Heart right ventricle (tissue), 16 donors: ENCODE data around the gene AOAH. TPM values are rescaled to one million over a fixed set of nuclear protein-coding genes. Genes with fewer than 3 reads are reported as not detected.
"Not testable (repeated sequence)": the region's sequence is repeated elsewhere in the genome, so short reads cannot be mapped to it uniquely, and the experiment has no call there.

Experiments used
- ATAC-seq, 8 donors: fragments of 200-7000 bp; cut with Tn5 transposase; one replicate each; pipeline ENCODE4 v1.9.1; 2020; ENCODE audit warnings: mild to moderate bottlenecking in 8 of 8, moderate library complexity in 8 of 8, moderate number of reproducible peaks in 1 of 8
- DNase-seq, 2 donors: peaks; one replicate each; pipeline ENCODE4 v3.0.0-alpha.2; 2020
- H3K27ac ChIP-seq, 10 donors: fragments of 200-600 bp; sonication (generic) in 2 of 10; one replicate each; pipeline versions ENCODE4 v1.5.0 to v1.8.0; 2020 to 2022; ENCODE audit warnings: mild to moderate bottlenecking in 3 of 10
- H3K27me3 ChIP-seq, 7 donors: fragments of 200-600 bp; one replicate each; pipeline ENCODE4 v1.8.0; 2021 to 2022; ENCODE audit warnings: mild to moderate bottlenecking in 2 of 7
- H3K36me3 ChIP-seq, 9 donors: fragments of 200-600 bp; sonication (generic) in 1 of 9; one replicate each; pipeline versions ENCODE4 v1.5.0 to v1.8.0; 2020 to 2022; ENCODE audit warnings: mild to moderate bottlenecking in 2 of 9
- H3K4me1 ChIP-seq, 9 donors: fragments of 200-600 bp; sonication (generic) in 1 of 9; one replicate each; pipeline versions ENCODE4 v1.5.0 to v1.8.0; 2020 to 2022; ENCODE audit warnings: mild to moderate bottlenecking in 4 of 9
- H3K4me3 ChIP-seq, 10 donors: fragments of 200-600 bp; sonication (generic) in 2 of 10; one replicate each; pipeline versions ENCODE4 v1.5.0 to v1.8.0; 2020 to 2022; ENCODE audit warnings: mild to moderate bottlenecking in 7 of 10, moderate library complexity in 2 of 10
- H3K9me3 ChIP-seq, 11 donors: fragments of 200-600 bp in 10 of 11; sonication (generic) in 2 of 11; one replicate each; pipeline versions ENCODE4 v1.5.0 to v1.8.0; 2013 to 2022; ENCODE audit warnings: mild to moderate bottlenecking in 2 of 11, control low read depth in 1 of 11, moderate library complexity in 1 of 11
- WGBS, 2 donors: extraction: QIAGEN DNeasy Blood & Tissue Kit; methylation state at CpG; one replicate each; pipeline ENCODE4 v1.1.7; 2013; ENCODE audit warnings: inconsistent platforms in 1 of 2; 5-methylcytosine and 5-hydroxymethylcytosine counted together
- intact Hi-C, 10 donors: fragments of 100-400 bp; cut with DNase I; formaldehyde crosslinking; loops; one replicate each; pipeline versions ENCODE4 v1.11.1 to v1.14.2; 2022
- polyA plus RNA-seq, 2 donors: library from polyadenylated mRNA; stranded (reverse); fragments of 200-250 nt; gene quantifications; one replicate each; pipeline ENCODE4 v1.2.3, GENCODE V29; 2013
- total RNA-seq, 10 donors: library from RNA; stranded (reverse); fragmentation: NEBNext Ultra II Directional in 3 of 10; extraction: Animal tissue kit (Norgen Biotek cat#: 25700) in 3 of 10; gene quantifications; one replicate each; pipeline versions ENCODE4 v1.2.1 to v1.2.4, GENCODE V29; 2021 to 2023
- TF ChIP-seq, protein P1 (sequence below), 9 donors: fragments of 200-600 bp; sonication (generic) in 2 of 9; IDR thresholded peaks; one replicate each; pipeline versions ENCODE4 v1.5.0 to v1.8.0; 2021 to 2022; ENCODE audit warnings: antibody characterized with exemption in 9 of 9, mild to moderate bottlenecking in 5 of 9, moderate library complexity in 1 of 9
- donor health status: Arrhythmogenic right ventricular cardiomyopathy.
- donor health status: ischemic (EF 13 %, LVEDD 7.1; RV severe dilation, severe dysfunction).
- donor health status: healthy with polysubstance abuse.
- donor health status: DM: no; HTN: yes; CAD: no.
- donor health status: DM: no; HTN: no; CAD: no.
- donor health status: ischemic (EF 25% LVEDD 6.9; RV normal size, moderate dysfunction).
- donor health status: ischemic (EF 25% LVEDD 5.7; RV mildly dilated, moderate dysfunction).
- donor health status: healthy.
- donor health status: DM: yes; HTN: yes; CAD: no.
- donor health status: Ischemic cardiomyopathy.
- donor health status: ischemic (EF 35%, LVEDD 5.7; RV mildly dilated, moderate dysfunction).
- donor health status: nonischemic (EF 11% LVEDD 7.7; RV severe dilation, severe dysfunction).
- donor health status: DM: yes; HTN: yes; CAD: no.
- donor health status: PGD.
- donor health status: ischemic (EF 29% LVEDD 5.4; RV normal size, mild dysfunction).
- donor health status: nonischemic (EF 23%, LVEDD 6.1; RV moderate dilation, normal function).

The AOAH gene
- total and polyA plus RNA-seq, 12 donors = 0.70 to 19.5 (median 1.6) TPM

DNA sequence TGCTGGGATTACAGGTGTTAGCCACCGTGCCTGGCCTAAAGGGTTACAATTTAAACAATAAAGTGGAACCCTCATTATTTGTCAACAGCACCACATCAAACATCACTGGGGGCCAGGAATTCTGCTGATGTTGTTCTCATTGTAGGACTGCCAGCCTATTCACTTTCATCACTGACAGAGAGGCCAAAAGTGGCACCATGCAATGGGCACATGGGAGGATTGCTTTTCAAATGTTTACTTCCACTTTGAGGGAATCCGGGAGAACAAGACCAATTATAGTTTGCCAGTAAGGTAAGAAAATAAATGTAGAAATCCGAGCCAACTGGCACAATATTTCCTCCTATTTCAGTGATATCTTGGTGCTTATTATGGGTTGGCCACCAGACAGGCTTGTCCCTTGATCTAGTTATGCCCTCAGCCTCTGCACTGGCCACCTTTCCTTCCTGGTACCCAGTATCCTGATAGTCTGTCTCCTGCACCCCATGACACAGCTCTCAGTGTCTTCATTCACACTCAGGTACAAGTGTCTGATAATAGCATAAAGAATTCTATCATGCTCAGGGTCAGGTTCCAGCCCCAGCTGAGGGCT is 252.1 kb downstream of the AOAH start:
- Histone ChIP-seq H3K9me3 (peaks cover 0 to 5% (median 0%) of the 10 kb centered on the region in 11 donors), H3K36me3 (no peaks in the 10 kb centered on the region), H3K27me3 (no peaks in the 10 kb centered on the region), H3K4me1 (peaks cover 0 to 6% (median 0%) of the 10 kb centered on the region in 9 donors), H3K27ac (no peak overlapping the region), H3K4me3 (no peak overlapping the region)
- ATAC-seq = no peak
- WGBS, 2 donors = 86 to 88% methylated on average over 3 of the region's 3 CpGs
- intact Hi-C loops = loop anchor here in 1 of 10 donors (5.0 kb wide), 1 partner anchor 710 kb away; no protein-coding TSS in a partner anchor
- no peak for DNase-seq
- TF ChIP-seq, protein P1, sequence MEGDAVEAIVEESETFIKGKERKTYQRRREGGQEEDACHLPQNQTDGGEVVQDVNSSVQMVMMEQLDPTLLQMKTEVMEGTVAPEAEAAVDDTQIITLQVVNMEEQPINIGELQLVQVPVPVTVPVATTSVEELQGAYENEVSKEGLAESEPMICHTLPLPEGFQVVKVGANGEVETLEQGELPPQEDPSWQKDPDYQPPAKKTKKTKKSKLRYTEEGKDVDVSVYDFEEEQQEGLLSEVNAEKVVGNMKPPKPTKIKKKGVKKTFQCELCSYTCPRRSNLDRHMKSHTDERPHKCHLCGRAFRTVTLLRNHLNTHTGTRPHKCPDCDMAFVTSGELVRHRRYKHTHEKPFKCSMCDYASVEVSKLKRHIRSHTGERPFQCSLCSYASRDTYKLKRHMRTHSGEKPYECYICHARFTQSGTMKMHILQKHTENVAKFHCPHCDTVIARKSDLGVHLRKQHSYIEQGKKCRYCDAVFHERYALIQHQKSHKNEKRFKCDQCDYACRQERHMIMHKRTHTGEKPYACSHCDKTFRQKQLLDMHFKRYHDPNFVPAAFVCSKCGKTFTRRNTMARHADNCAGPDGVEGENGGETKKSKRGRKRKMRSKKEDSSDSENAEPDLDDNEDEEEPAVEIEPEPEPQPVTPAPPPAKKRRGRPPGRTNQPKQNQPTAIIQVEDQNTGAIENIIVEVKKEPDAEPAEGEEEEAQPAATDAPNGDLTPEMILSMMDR (IDR thresholded peaks at IDR 0.05) = no peak

DNA sequence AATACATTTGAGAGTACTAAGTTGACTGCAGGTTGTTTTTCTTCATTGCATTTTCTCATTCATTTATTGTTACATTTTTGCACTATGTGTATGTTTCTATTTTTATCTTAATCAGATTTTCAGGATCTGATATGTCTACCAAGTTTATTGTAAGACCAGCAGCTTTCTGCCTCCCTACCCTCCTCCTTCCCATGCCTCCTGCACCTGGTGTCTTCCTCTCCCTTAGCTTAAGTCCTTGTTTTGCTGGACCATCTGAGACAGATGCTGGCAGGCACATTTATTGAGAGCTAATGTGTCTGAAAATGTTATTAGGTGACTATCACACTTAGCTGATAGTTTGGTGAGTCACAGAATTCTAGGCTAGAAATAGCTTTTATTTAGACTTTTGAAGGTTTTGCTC is 255.1 kb downstream of the AOAH start:
- Histone ChIP-seq H3K9me3 (peaks cover 0 to 11% (median 0%) of the 10 kb centered on the region in 11 donors), H3K4me3 (no peak overlapping the region), H3K27me3 (no peaks in the 10 kb centered on the region), H3K27ac (no peak overlapping the region), H3K36me3 (no peaks in the 10 kb centered on the region), H3K4me1 (peaks cover 0 to 5% (median 0%) of the 10 kb centered on the region in 9 donors)
- intact Hi-C loops = no loop called here
- ATAC-seq = no peak
- TF ChIP-seq, protein P1 (IDR thresholded peaks at IDR 0.05) = no peak
- DNase-seq = no peak

DNA sequence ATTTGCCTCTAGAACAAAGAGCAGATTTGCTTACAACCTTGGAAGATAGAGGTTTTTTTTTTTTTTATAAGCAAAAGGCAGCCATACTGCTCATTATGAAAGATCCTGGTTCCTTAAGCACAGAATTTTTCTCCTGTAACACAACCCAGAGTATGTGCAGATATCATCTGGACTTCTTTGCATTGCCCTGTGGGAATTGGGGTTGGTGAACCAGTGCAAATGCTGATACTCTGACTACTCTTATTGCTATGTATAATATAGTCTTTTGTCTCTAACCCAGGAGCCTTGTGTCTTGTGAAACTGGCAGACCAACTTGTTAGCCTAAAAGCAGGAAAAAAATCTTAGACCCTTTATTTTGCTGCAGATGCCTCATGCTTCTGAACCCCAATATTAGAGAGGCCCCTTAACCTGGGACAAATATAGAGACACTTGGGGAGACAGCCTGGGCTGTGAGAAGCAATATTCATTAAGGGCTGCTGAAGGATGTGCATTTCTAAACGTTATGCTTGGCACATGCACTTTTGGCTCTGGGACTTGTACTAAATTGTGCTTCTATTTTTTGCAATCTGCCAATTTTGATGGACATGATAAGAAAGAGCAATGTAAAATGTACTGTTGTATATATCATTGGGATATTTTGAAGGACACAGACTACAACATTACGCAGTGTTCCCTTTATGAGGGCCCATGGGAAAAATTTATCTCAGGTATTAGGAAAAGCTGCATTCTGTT is 255.8 kb downstream of the AOAH start:
- Histone ChIP-seq H3K27me3 (no peaks in the 10 kb centered on the region), H3K4me1 (no peaks in the 10 kb centered on the region), H3K36me3 (no peaks in the 10 kb centered on the region), H3K4me3 (no peak overlapping the region), H3K9me3 (peaks cover 0 to 11% (median 0%) of the 10 kb centered on the region in 11 donors), H3K27ac (no peak overlapping the region)
- intact Hi-C loops = no loop called here
- ATAC-seq = no peak
- 55 to 59% methylated on average over 2 of the region's 2 CpGs for WGBS, 2 donors
- no peak for DNase-seq
- TF ChIP-seq, protein P1 (IDR thresholded peaks at IDR 0.05) = no peak

DNA sequence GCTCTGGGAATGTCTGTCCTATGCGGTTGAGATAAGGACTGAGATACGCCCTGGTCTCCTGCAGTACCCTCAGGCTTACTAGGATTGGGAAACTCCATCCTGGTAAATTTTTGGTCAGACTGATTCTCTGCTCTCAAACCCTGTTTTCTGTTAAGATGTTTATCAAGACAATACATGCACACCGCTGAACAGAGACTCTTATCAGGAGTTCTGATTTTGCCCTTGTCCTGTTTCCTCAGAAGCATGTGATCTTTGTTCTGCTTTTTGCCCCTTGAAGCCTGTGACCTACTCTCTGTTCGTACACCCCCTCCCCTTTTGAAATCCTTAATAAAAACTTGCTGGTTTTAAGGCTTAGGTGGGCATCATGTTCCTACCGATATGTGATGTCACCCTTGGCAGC is 258.3 kb downstream of the AOAH start:
- intact Hi-C loops, H3K4me1 ChIP-seq, DNase-seq, H3K27ac ChIP-seq, H3K36me3 ChIP-seq, H3K27me3 ChIP-seq, ATAC-seq, H3K4me3 ChIP-seq: not testable (repeated sequence)
- H3K9me3 ChIP-seq = peaks cover 0 to 11% (median 0%) of the 10 kb centered on the region in 11 donors
- WGBS, 2 donors = 65 to 72% methylated on average over 5 of the region's 5 CpGs

DNA sequence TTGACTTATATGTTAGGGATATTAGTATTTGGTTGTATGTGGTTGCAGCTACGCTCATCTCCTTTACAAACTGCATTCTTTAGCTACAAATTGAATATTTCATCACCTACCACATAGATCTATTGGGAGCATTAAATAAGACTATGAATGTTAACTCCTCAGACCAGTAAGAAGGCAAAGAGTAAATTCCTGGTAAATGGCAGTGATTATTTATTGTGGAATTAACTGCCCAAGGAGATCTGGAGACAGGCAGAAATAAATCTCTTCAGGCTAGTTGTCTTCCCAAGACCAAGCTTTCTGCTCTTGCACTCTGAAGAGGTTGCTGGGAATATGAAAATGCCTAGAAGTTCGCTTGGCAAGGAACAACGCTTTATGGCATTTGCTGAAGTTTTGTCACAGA is 260.0 kb downstream of the AOAH start:
- TF ChIP-seq, protein P1 (IDR thresholded peaks at IDR 0.05) = no peak
- ATAC-seq (no peak), DNase-seq (no peak)
- intact Hi-C loops = no loop called here
- Histone ChIP-seq H3K27ac (no peak overlapping the region), H3K4me1 (no peaks in the 10 kb centered on the region), H3K27me3 (no peaks in the 10 kb centered on the region), H3K36me3 (no peaks in the 10 kb centered on the region), H3K9me3 (peaks cover 0 to 11% (median 0%) of the 10 kb centered on the region in 11 donors), H3K4me3 (no peak overlapping the region)
- 74 to 77% methylated on average over 3 of the region's 3 CpGs for WGBS, 2 donors
